ENCODE measurements around the gene HIRIP3. TPM values are rescaled to one million over a fixed set of nuclear protein-coding genes. Genes with fewer than 3 reads are reported as not detected.
A peak's percentile ranks its signal among the peaks of the same experiment; 100 is the strongest.

HIRIP3 gene
- total RNA-seq, 1 donor from 2014 or later: 4.7 TPM

DNA sequence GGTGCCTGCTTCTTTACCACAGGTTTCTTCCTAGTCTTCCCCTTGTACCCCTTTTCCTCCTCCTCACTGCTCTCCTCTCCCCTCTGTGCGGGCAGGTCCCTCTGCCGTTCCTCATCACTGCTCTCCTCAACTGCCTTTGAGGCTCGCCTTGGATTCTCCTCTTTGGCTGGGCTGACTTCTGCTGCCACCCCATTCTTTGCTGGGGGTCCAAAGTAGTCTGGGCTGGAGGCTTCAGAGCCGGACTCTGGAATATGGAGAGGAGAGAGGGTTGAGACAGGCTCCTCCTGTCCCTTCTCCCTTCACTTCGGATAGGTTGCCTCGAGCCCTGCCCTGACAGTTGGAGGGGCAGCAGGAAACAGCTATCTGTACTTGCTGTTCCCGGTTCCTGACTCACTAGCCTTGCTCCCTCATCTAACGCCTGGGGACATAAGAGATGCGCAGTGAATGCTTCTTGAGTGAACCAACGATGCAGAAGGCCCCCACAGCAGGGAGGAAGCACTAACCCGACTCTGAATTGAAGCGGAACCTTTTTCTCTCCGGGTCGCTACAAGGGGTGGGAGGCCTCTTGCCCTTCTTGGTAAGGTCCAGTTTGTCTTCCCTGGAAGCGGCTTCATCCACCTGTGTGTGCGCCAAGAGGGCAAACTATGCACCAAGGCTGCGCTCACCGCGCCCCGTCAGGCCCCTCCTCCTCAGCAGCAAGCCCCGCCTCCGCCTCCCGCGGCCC lies 655 bp downstream of the HIRIP3 start:
- H3K27me3 Mint-ChIP-seq (ENCODE audit: insufficient read depth, low read depth): peaks cover 12% of the 10 kb centered on the region
- Histone ChIP-seq H4K20me1 (ENCODE audit: low read depth) (no peaks in the 10 kb centered on the region), H3K4me2 (peak overlapping the region; percentile 78), H3K4me1 (peaks cover 12% of the 10 kb centered on the region), H3K4me3 (peak overlapping the region; percentile 80), H3K9ac (no peak overlapping the region), H3K27ac (no peak overlapping the region), H3K9me3 (ENCODE audit: low read depth) (no peaks in the 10 kb centered on the region), H3K27me3 (no peaks in the 10 kb centered on the region), H2AFZ (replicated peaks) (peak overlapping the region; percentile 99), H3K36me3 (no peaks in the 10 kb centered on the region), H3F3A (ENCODE audit: low read depth) (peaks cover 20% of the 10 kb centered on the region), H3K79me2 (ENCODE audit: low read depth) (peaks cover 12% of the 10 kb centered on the region)
- TF ChIP-seq EZH2 (IDR thresholded peaks at IDR 0.05) (no peak), EZH2phosphoT487 (IDR thresholded peaks at IDR 0.05) (no peak), CTCF (IDR thresholded peaks at IDR 0.05) (no peak)
- DNase-seq (ENCODE audit: low spot score): no peak
- peaks cover 10% of the 10 kb centered on the region for H3K36me3 Mint-ChIP-seq
- peak overlapping the region; percentile 72 for H3K27ac Mint-ChIP-seq
- peak overlapping the region; percentile 97 for H3K4me3 Mint-ChIP-seq
- peaks cover 26% of the 10 kb centered on the region for H3K4me1 Mint-ChIP-seq
- H3K9me3 Mint-ChIP-seq: no peaks in the 10 kb centered on the region

GRCh38 chr16:29993903-29994599 lies 1.4 kb downstream of the HIRIP3 start:
- H3K27me3 ChIP-seq: no peaks in the 10 kb centered on the region
- no peak overlapping the region for H3K27ac ChIP-seq
- H3K9ac ChIP-seq: no peak overlapping the region
- H3K4me3 Mint-ChIP-seq: peak overlapping the region; percentile 97
- no peak overlapping the region for H2AFZ ChIP-seq (replicated peaks)
- no peaks in the 10 kb centered on the region for H3K9me3 ChIP-seq (ENCODE audit: low read depth)
- no peaks in the 10 kb centered on the region for H4K20me1 ChIP-seq (ENCODE audit: low read depth)
- H3K27ac Mint-ChIP-seq: no peak overlapping the region
- no peaks in the 10 kb centered on the region for H3K36me3 ChIP-seq
- no peaks in the 10 kb centered on the region for H3K9me3 Mint-ChIP-seq
- TF ChIP-seq EZH2phosphoT487 (IDR thresholded peaks at IDR 0.05): no peak
- no peak for TF ChIP-seq CTCF (IDR thresholded peaks at IDR 0.05)
- no peak for TF ChIP-seq EZH2 (IDR thresholded peaks at IDR 0.05)
- H3K4me3 ChIP-seq: peak overlapping the region; percentile 80
- DNase-seq (ENCODE audit: low spot score): no peak
- H3K79me2 ChIP-seq (ENCODE audit: low read depth): peaks cover 12% of the 10 kb centered on the region
- peaks cover 12% of the 10 kb centered on the region for H3K27me3 Mint-ChIP-seq (ENCODE audit: insufficient read depth, low read depth)
- H3F3A ChIP-seq (ENCODE audit: low read depth): peaks cover 20% of the 10 kb centered on the region
- H3K4me1 ChIP-seq: peaks cover 12% of the 10 kb centered on the region
- H3K4me2 ChIP-seq: peak overlapping the region; percentile 78
- H3K36me3 Mint-ChIP-seq: peaks cover 11% of the 10 kb centered on the region
- H3K4me1 Mint-ChIP-seq: peaks cover 27% of the 10 kb centered on the region

DNA sequence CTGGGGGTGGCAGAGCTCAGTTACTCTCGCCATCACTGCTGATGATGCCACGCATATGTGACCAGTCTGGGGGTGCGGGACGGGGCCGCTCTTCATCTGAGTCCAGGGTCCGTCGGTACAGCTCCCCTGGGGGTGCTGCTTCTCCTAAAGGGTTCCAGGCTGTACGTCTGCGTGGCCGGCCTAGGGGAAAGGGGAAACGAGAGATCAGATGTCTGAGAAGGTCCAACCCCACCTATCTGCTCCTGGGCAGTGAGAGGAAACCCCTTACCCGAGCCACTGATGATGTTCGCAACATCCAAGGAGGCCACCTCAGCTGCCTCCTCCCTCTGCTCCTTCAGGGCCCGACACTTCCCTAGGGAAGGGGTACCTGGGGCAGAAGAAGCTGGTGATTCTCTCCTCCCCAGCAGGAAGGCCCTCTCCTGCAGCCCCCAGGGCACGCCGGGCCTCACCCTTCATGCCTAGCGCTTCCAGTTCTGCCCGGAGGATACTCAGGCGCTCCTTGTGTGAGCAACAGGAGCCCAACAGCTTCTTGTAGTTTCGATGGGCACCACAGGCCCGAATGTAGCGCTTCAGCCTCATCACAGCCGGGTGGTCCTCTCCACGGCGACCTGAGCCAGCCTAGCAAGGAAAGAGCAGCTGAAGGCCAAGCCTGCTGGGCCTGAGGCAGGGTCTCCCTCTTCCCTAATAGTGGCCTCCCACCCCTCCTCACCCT lies 2.1 kb downstream of the HIRIP3 start:
- no peak overlapping the region for H3K4me2 ChIP-seq
- Mint-ChIP-seq H3K36me3 (peaks cover 12% of the 10 kb centered on the region), H3K4me3 (peak overlapping the region; percentile 97), H3K27ac (no peak overlapping the region), H3K4me1 (peaks cover 29% of the 10 kb centered on the region), H3K9me3 (no peaks in the 10 kb centered on the region), H3K27me3 (ENCODE audit: insufficient read depth, low read depth) (peaks cover 9% of the 10 kb centered on the region)
- H3K9ac ChIP-seq: no peak overlapping the region
- TF ChIP-seq EZH2phosphoT487 (IDR thresholded peaks at IDR 0.05) (no peak), CTCF (IDR thresholded peaks at IDR 0.05) (no peak), EZH2 (IDR thresholded peaks at IDR 0.05) (no peak)
- H3K27me3 ChIP-seq: no peaks in the 10 kb centered on the region
- H3K4me1 ChIP-seq: peaks cover 12% of the 10 kb centered on the region
- H3K9me3 ChIP-seq (ENCODE audit: low read depth): no peaks in the 10 kb centered on the region
- peaks cover 20% of the 10 kb centered on the region for H3F3A ChIP-seq (ENCODE audit: low read depth)
- no peak overlapping the region for H3K4me3 ChIP-seq
- peaks cover 12% of the 10 kb centered on the region for H3K79me2 ChIP-seq (ENCODE audit: low read depth)
- H4K20me1 ChIP-seq (ENCODE audit: low read depth): no peaks in the 10 kb centered on the region
- DNase-seq (ENCODE audit: low spot score): no peak
- H3K36me3 ChIP-seq: no peaks in the 10 kb centered on the region
- H2AFZ ChIP-seq (replicated peaks): no peak overlapping the region
- no peak overlapping the region for H3K27ac ChIP-seq
